Neuron (in vitro differentiated cells): ENCODE measurements around the gene C8A.

Source experiments
- H2AFZ ChIP-seq: one replicate; pipeline ENCODE4 v1.6.1; 2013; ENCODE audit warnings: low read depth, mild to moderate bottlenecking, inconsistent platforms, low read length, moderate library complexity
- H3K27me3 ChIP-seq: one replicate; pipeline ENCODE4 v1.6.1; 2013; ENCODE audit warnings: low read length; ENCODE audit not compliant: insufficient read depth
- H3K36me3 ChIP-seq: one replicate; pipeline ENCODE4 v1.6.1; 2013; ENCODE audit warnings: low read length; ENCODE audit not compliant: insufficient read depth
- H3K4me1 ChIP-seq: one replicate; pipeline ENCODE4 v1.6.1; 2013; ENCODE audit warnings: low read length; ENCODE audit not compliant: insufficient read depth
- H3K4me3 ChIP-seq: 2 replicates; pipeline ENCODE4 v1.5.1; 2013; ENCODE audit warnings: mild to moderate bottlenecking, low read length, moderate library complexity
- H3K9me3 ChIP-seq: one replicate; pipeline ENCODE4 v1.6.1; 2013; ENCODE audit warnings: low read length

C8A gene

DNA sequence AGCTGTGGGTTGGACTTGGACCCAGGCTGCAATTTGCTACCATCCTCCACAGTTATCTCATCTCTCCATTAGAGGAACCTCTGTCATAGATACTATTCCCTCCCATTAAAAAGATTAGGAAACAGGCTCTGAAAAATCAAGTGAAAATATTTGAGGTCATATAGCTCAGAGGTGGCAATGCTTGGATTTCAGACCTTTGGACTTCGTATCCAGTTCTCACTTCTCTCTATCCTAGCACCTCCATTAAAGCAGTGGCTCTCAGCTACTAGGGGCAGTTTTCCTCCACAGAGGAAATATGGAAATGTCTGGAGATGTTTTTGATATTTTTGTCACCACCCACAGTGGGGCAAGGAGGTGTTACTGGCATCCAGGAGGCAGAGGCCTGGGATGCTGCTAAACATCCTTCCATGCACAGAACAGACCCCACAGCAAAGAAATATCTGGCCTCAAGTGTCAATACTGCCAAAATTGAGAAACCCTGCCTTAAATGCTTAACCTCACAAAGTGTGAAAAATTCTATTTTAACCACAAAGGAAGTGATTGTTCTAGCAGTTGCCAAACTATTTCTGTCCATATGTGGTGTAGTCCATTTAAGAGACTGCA, 54.1 kb downstream of the C8A start:
- Histone ChIP-seq H3K9me3 (no peaks in the 10 kb centered on the region), H3K27me3 (no peaks in the 10 kb centered on the region), H3K4me1 (peaks cover 7% of the 10 kb centered on the region), H3K4me3 (no peak overlapping the region), H3K36me3 (no peaks in the 10 kb centered on the region), H2AFZ (no peak overlapping the region)

DNA sequence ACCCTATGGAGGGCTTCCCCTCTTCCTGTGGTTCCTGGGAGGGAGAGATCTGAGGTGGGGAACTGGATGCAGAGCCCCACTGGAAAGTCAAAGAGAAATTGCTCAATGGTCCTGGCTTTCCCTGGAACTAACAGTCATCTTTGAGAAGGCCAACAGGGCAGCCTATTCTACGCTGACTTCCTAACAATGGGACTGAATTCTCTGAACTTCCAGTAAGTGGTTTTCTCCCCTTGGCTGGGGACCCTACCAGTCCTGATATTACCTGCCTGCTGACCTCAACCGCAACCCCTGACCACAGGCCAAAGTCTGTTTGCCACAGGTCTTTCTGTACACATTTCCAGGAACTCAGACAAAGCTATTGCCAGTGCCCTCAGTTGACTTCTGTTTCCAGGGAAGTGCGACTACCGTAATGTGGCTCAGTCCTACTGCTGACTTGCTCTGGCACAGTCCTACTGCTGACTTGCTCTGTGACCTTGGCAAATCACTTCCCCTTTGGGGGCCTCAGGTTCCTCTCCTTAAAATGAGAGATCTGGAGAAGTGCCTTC, 55.9 kb downstream of the C8A start:
- Histone ChIP-seq H3K36me3 (no peaks in the 10 kb centered on the region), H2AFZ (no peak overlapping the region), H3K4me1 (no peaks in the 10 kb centered on the region), H3K27me3 (no peaks in the 10 kb centered on the region), H3K4me3 (no peak overlapping the region), H3K9me3 (no peaks in the 10 kb centered on the region)

DNA sequence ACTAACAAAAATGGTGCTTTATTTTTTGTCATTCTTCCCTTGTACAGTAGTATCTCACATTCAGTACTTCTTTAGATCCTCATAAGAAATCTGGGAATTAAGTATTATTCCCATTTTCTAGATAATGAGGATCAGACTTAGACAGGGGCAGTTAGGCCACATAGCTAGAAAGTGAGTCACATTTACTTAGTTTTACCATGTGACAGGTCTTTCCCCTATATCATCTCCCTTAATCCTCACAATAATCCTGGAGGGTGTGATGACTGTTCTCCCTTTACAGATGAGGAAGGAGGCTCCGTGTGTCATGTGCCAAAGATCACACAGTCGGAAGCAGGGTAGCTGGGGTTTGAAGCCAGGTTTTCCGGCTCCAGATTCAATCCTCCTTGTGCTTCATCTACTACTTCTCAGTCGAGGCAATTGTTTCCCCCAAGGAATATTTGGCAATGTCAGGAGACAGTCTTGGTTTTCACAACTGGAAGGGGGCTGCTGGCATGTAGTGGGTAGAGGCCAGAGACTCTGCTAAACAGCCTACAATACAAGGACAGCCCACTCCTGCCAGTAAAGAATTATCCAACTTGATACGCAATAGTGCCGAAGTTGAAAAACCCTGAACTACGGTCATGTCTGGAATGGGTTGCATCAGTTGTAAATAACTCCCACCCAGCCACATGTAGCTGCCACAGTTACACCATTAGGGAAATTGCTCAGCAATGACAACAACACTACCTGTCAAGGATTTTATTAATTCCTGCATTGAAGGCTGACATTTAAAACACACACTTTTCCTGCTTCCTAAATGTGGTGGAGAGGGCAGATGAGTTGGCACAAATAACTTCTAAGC, 56.7 kb downstream of the C8A start:
- Histone ChIP-seq H3K36me3 (no peaks in the 10 kb centered on the region), H3K4me1 (no peaks in the 10 kb centered on the region), H3K27me3 (no peaks in the 10 kb centered on the region), H3K4me3 (no peak overlapping the region), H2AFZ (no peak overlapping the region), H3K9me3 (no peaks in the 10 kb centered on the region)

DNA sequence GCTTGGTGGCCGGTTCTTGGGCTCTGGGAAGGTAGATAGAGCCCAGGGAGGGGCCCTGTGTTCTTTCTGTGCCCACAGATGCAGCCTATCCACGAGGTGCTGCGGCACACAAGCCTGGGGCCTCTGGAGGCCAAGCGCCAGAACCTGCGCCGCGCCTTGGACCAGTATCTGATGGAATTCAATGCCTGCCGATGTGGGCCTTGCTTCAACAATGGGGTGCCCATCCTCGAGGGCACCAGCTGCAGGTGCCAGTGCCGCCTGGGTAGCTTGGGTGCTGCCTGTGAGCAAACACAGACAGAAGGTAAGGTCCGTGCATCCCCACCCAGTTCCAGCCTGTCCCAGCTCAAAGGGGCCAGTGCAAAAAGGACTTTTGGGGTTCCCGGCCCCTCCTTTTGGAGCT, 57.7 kb downstream of the C8A start:
- no peaks in the 10 kb centered on the region for H3K9me3 ChIP-seq
- no peak overlapping the region for H3K4me3 ChIP-seq
- H3K4me1 ChIP-seq = no peaks in the 10 kb centered on the region
- H3K36me3 ChIP-seq = no peaks in the 10 kb centered on the region
- H3K27me3 ChIP-seq = no peaks in the 10 kb centered on the region
- H2AFZ ChIP-seq = no peak overlapping the region

DNA sequence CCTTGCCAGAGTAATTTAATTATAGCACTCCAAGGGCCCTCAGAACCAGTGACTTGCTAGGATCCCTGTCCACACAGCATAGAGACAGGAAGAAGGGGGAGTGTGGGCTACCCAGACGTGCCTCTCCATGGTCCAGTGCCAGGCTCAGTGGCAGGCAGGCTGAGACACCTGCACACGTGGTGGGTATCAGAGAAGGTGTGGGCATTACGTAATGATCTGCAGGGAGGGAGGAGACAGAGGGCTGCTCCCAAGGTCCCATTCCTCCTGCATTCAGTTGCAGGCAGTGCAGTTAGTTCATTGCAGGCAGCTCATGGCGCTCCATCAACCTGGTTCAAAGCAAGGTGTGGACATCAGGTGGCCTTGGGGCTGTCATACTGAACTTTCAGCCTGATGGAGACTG, 61.4 kb downstream of the C8A start:
- H3K27me3 ChIP-seq = no peaks in the 10 kb centered on the region
- H3K4me1 ChIP-seq = peaks cover 9% of the 10 kb centered on the region
- H3K36me3 ChIP-seq = no peaks in the 10 kb centered on the region
- H3K9me3 ChIP-seq = no peaks in the 10 kb centered on the region
- H3K4me3 ChIP-seq = no peak overlapping the region
- H2AFZ ChIP-seq = no peak overlapping the region

DNA sequence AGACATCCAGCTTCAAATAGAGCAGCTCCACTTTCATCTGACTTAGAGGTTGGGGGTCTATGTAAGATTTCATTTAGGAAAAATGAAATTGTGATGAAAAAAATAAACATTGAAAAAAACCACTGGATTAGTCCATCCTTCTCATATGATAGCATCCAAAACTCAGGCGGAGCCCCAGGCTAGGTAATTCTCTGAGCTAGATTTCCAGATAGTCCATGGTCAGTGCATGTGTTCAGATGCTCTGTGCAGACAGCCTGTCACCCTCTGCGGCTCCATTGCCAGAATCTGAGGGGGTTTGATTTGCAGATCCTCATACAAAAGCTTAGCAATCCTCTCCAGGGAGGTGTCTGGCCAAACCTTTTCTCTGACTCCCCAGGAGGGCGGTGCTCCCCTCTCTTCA, 62.0 kb downstream of the C8A start:
- no peaks in the 10 kb centered on the region for H3K27me3 ChIP-seq
- H2AFZ ChIP-seq = no peak overlapping the region
- H3K36me3 ChIP-seq = no peaks in the 10 kb centered on the region
- H3K4me3 ChIP-seq = no peak overlapping the region
- H3K4me1 ChIP-seq = peaks cover 13% of the 10 kb centered on the region
- H3K9me3 ChIP-seq = no peaks in the 10 kb centered on the region

DNA sequence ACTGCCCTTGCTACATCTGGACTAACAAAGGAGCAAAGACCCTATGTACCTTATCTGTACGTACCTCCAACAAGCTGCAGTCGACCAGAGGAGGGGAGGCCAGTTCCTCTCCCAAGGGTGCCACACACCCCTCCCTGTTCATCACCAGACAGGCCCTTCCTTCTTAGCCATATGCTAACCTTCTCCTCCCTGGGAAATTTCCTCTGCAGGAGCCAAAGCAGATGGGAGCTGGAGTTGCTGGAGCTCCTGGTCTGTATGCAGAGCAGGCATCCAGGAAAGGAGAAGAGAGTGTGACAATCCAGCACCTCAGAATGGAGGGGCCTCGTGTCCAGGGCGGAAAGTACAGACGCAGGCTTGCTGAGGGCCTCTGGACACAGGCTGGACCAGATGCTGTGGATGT, 62.8 kb downstream of the C8A start:
- no peak overlapping the region for H2AFZ ChIP-seq
- H3K9me3 ChIP-seq = no peaks in the 10 kb centered on the region
- H3K27me3 ChIP-seq = no peaks in the 10 kb centered on the region
- H3K4me3 ChIP-seq = no peak overlapping the region
- no peaks in the 10 kb centered on the region for H3K36me3 ChIP-seq
- H3K4me1 ChIP-seq = peaks cover 15% of the 10 kb centered on the region

DNA sequence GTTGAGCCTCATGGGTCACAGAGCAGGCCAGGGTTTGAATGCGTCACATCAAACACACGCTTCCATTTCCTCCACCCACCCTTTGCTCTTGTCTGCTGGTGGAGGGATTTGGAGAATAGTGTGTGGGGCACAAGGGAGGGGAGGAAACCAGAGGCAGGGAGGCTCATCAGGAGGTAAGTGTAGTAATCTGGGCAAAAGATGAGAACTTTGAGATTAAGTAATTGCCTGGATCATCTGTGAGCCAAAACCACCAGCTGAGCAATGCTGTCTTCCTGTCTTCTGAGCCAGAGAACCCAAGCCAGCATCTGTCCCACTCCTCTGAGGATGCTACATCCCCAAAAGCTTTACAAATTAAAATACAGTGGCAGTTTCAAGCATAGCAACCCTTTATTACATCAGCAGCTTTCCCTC, 66.0 kb downstream of the C8A start:
- Histone ChIP-seq H3K4me1 (peaks cover 15% of the 10 kb centered on the region), H3K36me3 (no peaks in the 10 kb centered on the region), H2AFZ (no peak overlapping the region), H3K9me3 (no peaks in the 10 kb centered on the region), H3K4me3 (no peak overlapping the region), H3K27me3 (no peaks in the 10 kb centered on the region)

DNA sequence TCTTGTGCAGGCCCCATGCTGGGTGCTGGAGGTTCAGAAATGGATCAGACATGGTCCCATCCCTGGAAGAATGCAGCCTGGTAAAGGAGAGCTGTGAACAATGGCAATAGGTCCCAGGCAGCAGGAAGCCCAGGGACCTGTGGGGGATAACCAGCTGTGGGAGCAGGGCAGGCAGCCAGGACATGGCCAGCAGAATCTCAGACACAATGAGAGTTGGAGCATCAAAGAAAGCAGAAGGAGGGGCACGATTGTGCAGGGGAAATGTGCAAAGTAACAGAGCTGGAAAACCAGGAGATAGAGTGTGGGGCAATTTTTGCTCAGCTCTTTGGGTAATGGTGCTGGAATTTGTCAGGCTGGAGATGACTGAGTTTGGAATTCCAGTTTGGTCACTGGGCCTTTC, 66.9 kb downstream of the C8A start:
- Histone ChIP-seq H3K4me3 (no peak overlapping the region), H3K4me1 (peaks cover 15% of the 10 kb centered on the region), H2AFZ (no peak overlapping the region), H3K27me3 (no peaks in the 10 kb centered on the region), H3K36me3 (no peaks in the 10 kb centered on the region), H3K9me3 (no peaks in the 10 kb centered on the region)

DNA sequence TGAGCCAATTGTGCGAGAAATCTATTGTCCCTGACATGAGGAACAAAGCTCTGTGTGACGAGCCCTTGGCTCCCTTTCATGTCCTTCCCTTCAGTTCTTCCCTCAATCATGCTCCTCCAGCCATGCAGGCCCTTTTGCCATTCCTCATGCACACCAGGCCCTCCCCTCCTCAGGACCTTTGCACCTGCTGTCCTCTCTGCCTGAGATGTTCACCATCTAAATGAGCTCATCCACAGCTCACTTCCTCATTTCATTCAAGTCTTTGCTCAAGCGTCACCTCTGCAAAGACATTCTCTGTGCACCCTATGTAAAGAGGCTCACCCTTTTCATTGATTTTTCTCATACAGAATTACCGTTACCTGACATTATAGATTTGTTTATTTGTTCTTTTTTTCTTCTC, 67.5 kb downstream of the C8A start:
- Histone ChIP-seq H3K9me3 (no peaks in the 10 kb centered on the region), H3K27me3 (no peaks in the 10 kb centered on the region), H3K4me3 (no peak overlapping the region), H3K4me1 (peaks cover 15% of the 10 kb centered on the region), H2AFZ (no peak overlapping the region), H3K36me3 (no peaks in the 10 kb centered on the region)

DNA sequence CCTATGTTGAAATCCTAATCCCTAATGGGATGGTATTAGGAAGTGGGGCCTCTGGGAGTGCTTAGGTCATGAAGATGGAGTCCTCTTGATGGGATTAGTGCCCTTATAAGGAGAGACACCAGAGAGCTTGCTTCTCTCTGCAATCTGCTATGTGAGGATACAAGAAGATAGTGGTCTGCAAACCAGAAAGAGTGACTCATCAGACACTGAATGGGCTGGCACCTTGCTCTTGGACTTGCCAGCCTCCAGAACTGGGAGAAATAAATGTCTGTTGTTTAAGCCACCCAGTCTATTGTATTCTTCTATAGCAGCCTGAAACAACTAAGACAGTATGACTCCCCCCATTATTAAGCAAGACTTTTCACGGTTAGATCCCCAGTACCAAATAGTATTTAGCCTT, 67.9 kb downstream of the C8A start:
- H3K4me1 ChIP-seq = peaks cover 14% of the 10 kb centered on the region
- no peak overlapping the region for H3K4me3 ChIP-seq
- no peaks in the 10 kb centered on the region for H3K9me3 ChIP-seq
- H2AFZ ChIP-seq = no peak overlapping the region
- H3K36me3 ChIP-seq = no peaks in the 10 kb centered on the region
- H3K27me3 ChIP-seq = no peaks in the 10 kb centered on the region

DNA sequence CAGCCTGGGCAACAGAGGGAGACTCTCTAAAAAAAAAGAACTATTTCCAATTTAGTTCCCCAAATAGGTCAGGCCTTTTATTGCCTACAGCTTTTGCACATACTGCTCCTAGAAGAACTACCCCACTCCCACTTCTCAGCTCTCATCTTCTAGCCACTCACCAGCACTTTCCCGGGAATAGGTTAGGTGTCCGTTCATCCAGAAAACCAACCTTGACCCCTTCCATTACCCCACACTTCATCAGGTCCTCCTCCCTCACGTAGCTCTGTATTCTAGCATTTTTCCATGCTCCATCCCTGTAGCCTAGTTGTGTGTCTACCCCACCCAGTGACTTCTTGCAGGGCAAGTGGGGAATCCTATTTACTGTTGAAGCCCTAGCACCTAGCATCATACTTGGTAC, 68.6 kb downstream of the C8A start:
- H3K9me3 ChIP-seq = no peaks in the 10 kb centered on the region
- no peaks in the 10 kb centered on the region for H3K36me3 ChIP-seq

DNA sequence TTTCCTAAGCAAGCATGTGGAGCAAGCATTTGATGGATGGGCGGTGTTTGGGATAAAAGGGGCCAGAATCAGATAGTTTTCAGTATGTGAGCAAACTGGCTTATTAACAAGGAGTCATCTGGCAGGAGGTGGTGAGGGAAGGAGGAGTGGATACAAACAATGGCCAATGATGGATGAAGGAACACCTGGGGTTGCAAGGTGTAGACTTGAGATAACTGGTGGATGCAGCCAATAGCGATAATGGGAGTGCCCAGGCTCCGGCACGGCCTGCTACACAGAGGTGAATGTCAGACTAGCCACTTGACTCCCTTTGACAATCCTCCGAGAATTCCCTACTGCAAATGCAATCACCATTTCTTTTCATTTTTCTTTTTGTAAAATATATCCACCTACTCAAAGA, 69.5 kb downstream of the C8A start:
- Histone ChIP-seq H3K9me3 (no peaks in the 10 kb centered on the region), H3K4me1 (peaks cover 11% of the 10 kb centered on the region), H3K27me3 (no peaks in the 10 kb centered on the region)

More for the DNA sequence above, 68.6 kb downstream of the C8A start:
- Histone ChIP-seq H3K27me3 (no peaks in the 10 kb centered on the region), H2AFZ (no peak overlapping the region), H3K4me1 (peaks cover 11% of the 10 kb centered on the region), H3K4me3 (no peak overlapping the region)

More for the DNA sequence above, 69.5 kb downstream of the C8A start:
- Histone ChIP-seq H2AFZ (no peak overlapping the region), H3K36me3 (no peaks in the 10 kb centered on the region), H3K4me3 (no peak overlapping the region)
